Skeletal muscle cell (primary cell): ENCODE results near the gene SLC24A3.

Experiments
- DNase-seq: peaks from one replicate; pipeline ENCODE4 v3.0.0-alpha.2; 2010; ENCODE audit warnings: low read depth
- H3K4me3 ChIP-seq: 2 replicates; pipeline ENCODE4 v1.5.1; 2011; ENCODE audit warnings: low read depth, mild to moderate bottlenecking, control low read depth, low read length, moderate library complexity

The SLC24A3 gene

DNA sequence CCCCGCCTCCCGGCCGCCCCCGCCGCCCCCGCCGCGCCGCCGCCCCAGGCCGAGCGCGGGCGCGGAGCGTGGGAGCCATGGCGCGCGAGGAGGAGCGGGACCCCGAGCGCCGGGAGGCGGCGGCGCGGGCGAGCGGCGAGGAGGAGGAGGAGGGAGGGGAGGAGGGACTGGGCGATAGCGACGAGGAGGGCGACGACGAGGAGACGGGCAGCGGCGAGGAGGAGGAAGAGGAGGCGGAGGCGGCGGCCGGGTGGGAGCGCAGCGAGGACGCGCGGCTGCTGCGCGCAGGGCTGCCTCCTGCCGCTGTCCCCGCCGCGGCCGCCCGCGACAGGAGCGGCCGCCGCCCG lies at the start of gene SLC24A3:
Gene SLC24A3, plus strand, starts transcription at position 174 of the 347 bp plus-strand sequence.
- no peak for DNase-seq
- peak within 1 kb of the TSS; percentile 34 for H3K4me3 ChIP-seq

DNA sequence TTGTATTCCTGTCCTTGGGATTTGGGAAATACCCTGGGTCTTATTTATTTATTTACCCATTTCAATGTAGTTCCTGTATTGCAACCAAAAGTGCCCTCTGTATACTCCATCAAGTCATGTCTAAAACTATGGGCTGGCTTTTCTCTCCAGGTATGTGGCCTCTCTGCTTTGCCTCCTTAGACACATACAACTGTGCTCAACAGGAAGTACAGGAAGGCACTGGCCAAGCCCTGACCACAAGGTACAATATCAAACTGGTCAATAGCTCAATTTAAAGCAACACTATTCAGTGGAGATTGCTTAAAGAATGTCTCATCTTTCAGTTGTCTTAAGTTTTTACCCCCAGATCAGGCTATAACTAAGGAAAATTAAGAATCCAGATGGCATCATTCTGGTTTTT lies 42.3 kb upstream of the SLC24A3 start:
- no peak for DNase-seq
- H3K4me3 ChIP-seq: no peak overlapping the region

DNA sequence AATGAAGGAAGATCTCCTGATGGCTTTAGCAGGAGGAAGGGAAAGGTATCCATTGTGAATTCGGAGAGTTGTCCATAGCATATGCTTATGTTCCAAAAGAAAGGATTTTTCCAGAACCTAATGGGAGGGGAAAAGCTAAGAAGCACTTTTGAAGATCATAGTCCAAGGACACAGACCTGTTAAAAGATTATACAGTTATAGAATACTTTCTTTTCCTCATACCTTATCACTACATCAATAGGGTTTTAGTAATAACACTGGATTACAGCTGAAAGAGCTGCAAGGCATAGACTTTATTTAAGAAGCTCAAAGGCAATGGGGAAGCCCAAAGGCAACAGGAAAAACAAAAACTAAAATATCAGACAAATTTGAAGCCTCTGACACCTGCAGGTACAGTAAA lies 39.8 kb upstream of the SLC24A3 start:
- H3K4me3 ChIP-seq: no peak overlapping the region
- DNase-seq: no peak

DNA sequence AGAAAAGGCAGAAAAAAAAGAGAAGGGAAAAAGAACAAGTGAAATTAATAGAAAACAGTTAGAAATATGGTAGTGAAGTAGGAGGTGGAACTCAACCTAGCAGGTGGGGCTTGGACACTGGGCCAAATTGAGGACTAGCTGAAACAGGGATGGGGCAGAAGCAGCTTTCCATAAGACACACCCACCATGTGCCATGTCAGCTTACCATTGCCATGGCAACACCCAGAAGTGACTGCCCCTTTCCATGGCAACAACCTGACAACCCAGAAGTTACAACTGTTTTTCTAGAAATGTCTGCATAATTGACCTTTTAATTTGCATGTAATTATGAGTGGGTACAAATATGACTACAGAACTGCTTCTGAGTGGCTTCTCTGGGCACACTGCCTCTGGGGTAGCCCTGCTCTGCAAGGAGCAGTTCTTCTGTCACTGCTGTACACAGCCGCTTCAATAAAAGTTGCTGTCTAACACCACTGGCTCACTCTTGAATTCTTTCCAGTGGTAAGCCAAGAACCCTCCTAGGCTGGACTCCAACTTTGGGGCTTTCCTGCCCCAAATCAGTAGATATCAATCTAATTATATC lies 35.9 kb upstream of the SLC24A3 start:
- no peak for DNase-seq
- H3K4me3 ChIP-seq: no peak overlapping the region

DNA sequence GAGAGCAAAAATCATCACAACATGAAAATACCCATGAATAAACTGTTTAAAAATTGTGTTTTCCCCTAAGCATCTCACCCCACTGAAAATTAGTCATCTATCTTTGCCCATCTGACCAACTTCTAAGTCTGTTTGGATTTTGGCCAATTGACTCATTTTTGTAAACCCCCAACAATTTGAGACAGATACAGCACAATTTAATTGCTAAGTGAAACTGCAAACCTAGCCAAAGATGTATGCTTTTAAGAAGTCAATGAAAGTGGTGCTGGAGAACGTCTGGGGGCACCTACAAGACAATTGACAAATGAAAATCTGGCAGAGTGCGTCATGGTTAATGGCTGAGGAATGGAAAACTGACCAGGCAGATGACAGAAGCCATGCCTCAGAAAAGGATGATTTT lies 30.9 kb upstream of the SLC24A3 start:
- no peak overlapping the region for H3K4me3 ChIP-seq
- no peak for DNase-seq

DNA sequence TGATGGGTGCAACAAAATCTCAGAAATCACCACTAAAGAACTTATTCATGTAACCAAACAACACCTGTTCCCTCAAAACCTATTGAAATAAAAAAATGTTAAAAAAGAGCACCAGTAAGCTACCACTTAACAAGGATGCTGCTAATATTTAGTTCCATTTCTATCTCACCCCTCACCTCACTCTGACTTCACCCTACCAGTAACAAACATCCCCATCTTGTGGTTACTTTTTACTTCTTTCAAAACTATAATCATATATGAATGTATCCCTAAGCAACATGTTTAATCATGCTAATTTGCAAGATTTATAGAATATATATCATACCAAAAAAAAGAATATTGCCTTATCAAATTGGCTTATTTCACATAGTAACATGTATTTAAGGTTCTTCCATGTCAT lies 27.4 kb upstream of the SLC24A3 start:
- H3K4me3 ChIP-seq: no peak overlapping the region
- no peak for DNase-seq

DNA sequence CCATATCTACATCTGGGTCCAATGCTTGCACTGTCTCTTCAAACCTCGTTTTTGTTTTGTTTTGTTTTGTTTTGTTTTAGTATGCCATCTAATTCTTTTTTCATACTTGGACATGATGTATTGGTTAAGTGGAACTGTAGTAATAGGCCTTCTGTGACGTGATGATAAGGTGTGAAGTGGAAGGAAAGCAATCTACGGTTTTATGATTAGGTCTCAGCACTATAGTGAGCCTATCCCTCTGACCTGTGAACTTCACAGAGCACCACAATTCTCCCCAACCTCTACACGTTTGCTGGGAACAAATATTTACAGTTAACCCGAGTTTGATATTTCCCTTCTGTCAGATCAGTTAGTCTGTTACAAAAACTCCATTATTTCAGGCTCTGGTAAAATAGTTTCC lies 19.1 kb upstream of the SLC24A3 start:
- no peak overlapping the region for H3K4me3 ChIP-seq
- DNase-seq: no peak

DNA sequence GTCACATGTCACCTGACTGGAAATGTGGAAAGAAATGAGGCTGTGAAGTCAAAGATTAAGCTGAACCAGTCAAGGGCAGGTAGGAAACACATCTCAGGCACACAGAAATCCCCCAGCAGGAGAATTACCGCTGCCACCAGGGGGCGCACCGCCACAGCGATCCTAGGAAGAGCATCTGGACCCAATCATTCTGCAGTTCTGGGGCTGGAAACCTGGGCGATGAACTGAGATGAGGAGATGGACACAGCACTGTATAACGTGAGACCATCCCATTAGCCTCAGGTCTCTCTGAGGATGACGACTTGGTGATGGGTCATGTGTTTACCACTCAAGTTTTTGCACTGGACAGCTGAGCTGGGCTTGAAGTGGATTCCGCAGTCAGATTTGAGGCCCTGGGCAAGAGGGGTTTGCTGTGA lies 6.5 kb upstream of the SLC24A3 start:
- no peak for DNase-seq
- no peak overlapping the region for H3K4me3 ChIP-seq

DNA sequence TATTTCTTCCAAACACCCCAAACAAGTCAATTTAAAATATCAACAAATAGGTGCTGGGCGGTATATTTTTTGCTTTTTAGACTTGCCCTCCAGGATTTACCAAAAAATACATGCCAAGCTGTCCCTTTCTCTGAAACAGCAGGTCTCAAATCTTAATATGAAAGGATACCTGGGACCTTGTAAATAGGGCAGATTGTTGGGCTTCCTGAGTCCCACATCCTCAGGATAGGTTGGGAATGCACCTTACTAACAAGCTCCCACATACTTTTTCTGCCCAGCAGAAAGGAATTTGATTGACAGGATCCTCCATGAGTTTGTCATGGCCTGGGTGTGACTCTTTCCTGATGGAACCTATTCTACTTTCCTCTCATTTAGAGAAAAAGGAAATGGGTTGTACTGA lies 4.9 kb upstream of the SLC24A3 start:
- no peak for DNase-seq
- no peak overlapping the region for H3K4me3 ChIP-seq

DNA sequence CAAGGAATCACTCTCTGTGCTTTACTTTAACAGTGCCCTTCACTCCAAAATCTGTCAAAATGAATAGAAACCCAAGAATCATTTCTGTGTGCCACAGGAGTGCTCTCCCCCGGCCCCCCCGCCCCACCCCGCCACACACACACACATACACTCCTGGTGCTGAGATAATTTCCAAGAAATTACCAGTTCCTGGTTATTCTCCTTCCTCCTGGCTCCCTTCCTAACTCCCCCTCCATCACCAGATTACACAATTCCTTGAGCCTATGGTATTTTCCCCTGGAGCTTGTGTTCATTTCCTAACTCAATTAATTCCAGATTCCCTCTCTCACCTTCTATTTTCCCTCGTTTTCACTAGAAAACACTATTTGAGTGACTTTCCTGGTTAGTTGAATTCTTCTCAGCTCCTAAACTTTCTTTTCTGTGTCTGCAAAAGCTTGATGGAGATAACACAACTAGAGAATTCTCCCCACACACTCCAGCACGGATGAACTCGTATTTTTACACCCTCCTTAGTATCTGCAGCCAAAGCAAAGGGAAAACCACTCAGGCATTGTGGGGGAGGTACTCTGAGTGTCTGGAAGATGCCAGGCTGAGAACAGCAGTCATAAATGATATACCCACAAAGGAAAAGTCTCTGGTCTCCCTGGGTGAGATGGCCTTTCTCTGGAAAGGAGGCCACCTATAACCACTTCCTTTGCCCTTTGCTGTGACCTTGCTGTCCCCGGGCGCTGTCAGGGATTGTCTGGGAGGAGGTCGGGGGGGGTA lies 1.9 kb upstream of the SLC24A3 start:
- no peak for DNase-seq
- H3K4me3 ChIP-seq: no peak overlapping the region

DNA sequence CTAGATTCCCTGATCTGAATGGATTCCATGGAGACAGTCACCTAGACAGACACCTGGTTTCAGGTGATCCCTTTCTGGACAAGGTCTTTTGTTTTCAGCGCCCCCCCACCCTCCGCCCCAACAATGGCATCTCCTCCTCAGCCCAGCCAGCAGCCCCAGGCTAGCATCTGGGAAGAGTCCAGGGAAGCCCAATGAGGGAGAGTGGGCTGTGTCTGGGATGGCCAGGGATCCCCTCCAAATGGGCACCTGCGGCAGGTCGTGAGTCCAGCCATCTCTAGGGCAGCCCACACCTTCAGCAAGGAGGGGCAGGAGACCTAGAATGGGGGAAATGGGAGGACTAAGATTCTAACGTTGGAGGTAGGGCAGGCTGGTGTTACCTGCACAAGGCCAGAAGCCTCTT lies 1.2 kb upstream of the SLC24A3 start:
- no peak for DNase-seq
- H3K4me3 ChIP-seq: no peak overlapping the region

DNA sequence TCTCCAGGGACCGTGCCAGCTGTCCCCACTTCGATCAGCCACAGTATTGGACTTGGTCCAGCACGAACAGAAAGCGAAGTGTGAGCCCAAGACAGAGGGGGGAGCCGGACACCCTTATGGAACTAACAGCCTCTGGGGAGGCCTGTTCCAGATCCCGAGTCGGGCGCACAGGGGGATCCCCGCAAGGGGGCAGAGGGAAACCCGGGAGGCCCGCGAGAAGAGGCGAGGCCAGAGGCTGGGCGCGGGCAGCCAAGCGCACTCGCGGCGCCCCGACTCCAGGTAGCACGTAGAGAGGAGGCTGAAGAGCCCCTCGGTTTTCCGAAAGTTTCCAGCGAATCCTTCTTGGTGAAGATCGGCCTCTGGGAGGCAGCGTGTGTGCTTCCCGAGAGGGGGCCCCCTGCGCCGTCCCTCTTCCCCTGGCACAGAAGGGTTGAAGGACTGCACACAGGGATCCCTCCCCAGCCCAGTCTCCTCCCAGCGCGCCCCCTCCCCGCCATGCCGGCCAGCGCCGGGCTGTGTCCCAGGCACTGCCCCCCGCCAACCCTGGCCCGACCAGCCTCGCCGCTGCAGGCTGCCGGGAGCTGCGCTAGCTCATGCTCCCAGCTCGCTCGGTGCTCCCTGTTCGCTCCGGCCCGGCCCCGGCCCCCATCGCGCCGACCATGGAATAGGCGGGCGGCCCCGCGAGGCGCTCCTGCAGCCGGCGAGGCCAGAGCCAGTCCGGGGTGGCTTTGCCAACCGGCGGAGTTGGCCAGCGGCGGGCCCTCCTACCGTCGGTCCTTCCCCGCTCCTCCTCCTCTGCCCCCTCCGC lies 577 bp upstream of the SLC24A3 start:
- H3K4me3 ChIP-seq: peak overlapping the region; percentile 34
- no peak for DNase-seq

DNA sequence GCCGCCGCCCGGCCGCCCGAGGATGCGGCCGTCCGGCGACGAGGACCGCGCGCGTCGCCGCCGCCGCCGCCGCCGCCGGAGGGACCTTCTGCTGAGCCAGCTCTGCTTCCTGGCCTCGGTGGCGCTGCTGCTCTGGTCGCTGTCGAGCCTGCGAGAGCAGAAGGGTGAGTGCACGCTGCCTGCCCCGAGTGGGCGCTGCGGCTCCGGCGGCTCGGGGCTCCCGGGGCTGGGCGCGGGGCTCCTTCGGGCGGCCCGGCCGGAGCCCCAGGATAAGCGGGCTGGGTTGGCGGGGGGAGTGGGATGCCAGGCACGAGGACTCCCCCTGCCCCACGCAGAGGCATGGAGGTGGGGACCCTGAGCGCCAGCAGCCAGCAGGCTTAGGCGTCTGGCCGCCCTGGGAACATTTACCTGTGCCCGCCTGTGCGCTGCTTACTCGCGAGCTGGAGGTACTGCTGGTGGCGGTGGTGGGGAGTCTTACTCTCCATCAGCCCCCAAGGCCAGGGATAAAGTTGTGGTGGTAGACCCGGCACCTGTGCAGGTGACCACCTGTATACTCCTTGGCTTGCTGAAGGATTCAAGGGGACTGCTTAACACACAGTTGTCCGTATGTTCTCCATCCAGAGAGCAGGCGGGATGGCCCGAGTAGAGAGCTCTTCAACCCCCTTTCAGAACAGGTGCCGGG lies 520 bp downstream of the SLC24A3 start:
- no peak overlapping the region for H3K4me3 ChIP-seq
- DNase-seq: no peak

DNA sequence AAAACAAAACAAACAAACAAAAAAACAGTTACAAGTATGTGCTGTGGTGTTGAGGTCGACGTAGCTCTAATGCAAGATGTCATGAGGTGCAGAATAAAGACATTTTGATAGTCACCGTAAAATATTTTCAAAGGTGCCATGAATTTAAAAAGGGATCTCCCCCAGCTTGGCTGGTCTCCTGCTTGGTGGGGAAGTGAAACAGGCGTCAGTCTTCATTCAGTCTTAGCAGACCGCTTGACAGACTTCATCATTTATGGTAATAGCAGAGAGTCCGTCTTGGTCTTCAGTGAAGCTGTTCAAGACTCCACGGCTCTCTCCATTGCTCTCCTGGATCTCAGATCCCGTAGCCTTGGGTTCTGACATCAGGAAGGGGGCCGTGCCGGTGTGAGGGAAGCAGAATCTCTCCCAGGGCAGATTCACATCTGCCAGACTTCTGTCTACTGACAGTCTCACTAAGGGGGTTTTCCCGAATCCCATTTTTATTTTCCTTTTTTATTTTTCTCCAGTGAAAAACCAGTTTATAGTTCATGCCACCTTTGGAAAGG lies 1.6 kb downstream of the SLC24A3 start:
- no peak overlapping the region for H3K4me3 ChIP-seq
- no peak for DNase-seq

DNA sequence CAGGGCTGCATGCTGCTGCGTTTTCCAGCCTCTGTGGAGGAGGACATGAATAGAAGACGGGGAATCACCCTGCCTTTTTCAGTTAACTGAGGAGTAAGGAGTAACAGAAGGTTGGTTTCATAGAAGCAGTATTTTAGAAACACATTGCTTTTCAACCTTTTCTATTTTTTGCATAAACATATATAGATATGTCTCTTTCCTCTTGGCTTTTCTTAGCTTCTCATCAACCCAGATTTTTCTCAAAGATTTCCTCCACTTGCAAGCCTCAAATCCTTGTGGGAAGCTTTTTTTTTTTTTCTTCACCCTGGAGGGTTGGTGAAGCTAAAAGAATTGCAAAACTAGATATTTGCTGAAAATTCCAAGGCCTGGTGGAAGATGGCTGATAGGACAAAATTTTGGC lies 6.0 kb downstream of the SLC24A3 start:
- no peak for DNase-seq
- H3K4me3 ChIP-seq: no peak overlapping the region

DNA sequence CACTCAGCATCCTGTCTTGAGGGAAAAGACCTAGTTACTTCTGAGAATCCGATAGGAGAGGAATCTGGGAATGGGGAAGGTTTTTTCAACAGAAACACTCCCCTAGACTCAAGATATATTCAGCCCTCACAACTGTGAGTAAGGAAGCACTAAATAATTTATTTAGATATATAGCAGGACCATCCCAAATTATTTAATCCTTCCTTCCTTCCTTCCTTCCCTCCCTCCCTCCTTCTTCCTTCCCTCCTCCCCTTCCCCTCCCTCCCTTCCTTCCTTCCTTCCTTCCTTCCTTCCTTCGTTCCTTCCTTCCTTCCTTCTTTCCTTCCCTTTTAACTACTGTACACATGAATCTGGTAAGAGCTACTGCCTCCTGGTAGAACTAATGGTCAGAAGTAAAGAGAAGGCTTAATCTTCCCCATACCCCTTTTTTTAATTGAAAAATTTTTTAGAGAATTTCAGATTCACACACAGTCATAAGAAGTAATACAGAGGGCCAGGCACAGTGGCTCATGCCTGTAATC lies 10.1 kb downstream of the SLC24A3 start:
- no peak overlapping the region for H3K4me3 ChIP-seq
- no peak for DNase-seq

DNA sequence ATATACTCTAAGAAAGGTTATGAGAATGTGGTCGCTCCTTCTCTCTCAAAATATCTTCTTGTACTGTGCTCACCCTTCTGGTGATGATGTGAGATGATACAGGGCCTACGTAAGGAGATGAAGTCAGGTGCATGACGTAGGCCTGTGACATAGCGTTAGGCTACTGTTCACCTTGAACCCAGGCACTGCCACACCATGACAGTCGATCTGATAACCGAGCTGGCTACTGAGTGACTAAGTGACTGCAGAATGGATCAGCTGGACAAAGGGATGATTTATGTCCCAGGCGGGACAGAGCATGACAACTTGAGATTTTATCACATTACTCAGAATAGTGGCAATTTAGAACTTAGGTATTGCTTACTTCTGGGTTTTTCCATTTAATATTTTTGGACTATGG lies 11.2 kb downstream of the SLC24A3 start:
- DNase-seq: no peak
- no peak overlapping the region for H3K4me3 ChIP-seq

DNA sequence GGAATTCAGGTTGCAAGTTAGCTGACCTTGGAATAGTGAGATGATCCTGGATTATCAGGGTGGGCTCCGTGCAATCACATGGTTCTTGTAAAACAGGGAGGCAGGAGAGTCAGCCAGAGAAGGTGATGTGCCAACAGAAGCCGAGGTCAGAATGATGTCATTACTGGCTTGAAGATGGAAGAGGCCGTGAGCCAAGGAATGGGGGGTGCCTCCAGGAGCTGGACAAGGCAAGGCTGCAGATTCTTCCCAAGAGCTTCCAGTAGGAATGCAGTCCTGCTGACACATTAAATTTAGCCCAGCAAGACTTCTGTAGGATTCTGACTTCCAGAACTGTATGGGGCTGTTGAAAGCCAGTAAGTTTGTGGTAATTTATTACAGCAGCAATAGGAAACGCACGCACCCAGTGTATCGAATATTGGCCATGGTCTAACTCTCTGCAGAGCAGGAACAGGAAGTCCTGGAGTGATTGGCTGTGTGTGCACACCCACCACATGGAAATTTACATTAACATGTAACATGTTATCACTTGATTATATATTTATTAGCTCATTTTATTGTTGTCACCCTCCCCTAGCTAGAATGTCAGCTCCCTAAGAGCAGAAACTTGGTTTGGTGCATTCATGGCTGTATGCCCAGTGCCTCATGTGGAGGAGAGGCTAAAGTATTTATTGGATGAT lies 19.1 kb downstream of the SLC24A3 start:
- H3K4me3 ChIP-seq: no peak overlapping the region
- DNase-seq: no peak
